GM18508 (cell line): ENCODE data around the gene SLC8A1.

Experiments used
- ATAC-seq: cut with Tn5 transposase; IDR thresholded peaks from one replicate; pipeline ENCODE4 v1.9.1; 2021; ENCODE audit warnings: moderate number of reproducible peaks; ENCODE audit not compliant: insufficient read depth, unreplicated experiment

Gene SLC8A1

DNA sequence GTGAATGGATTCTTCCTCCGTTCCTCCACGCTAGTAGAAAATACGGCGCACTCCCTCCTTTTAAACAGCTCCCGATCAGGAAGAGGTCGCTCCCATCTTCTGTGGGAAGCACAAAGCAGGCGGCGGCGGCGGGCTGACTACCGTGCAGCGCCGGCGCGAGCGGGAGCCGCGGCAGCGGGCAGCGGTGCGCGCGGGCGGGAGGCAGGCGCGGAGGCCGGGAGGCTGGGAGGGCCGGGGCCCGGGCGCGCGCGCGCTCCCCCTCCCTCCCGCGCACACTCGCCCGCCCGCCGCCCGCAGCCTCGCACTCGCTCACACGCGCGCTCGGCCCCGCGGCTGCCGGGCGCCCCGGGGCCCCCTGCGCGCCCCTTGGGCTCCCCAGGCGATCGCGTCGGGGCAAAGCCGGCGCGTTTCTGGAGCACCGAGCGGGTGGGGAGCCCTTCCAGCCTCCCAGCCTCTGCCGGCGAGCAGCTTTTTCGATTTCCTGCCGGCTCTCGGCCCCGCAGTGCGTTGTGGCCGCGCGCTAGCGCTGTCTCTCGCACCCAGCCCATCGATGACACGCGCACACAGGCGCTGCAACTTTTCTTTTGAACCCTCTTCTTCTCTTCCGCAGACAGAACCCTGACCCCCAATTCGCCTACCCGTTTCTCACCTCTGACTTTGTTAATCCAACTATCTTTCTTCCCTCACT, at the start of gene SLC8A1:
Gene SLC8A1, minus strand, starts transcription at position 173 of the 688 bp plus-strand sequence.
- no peak for ATAC-seq

DNA sequence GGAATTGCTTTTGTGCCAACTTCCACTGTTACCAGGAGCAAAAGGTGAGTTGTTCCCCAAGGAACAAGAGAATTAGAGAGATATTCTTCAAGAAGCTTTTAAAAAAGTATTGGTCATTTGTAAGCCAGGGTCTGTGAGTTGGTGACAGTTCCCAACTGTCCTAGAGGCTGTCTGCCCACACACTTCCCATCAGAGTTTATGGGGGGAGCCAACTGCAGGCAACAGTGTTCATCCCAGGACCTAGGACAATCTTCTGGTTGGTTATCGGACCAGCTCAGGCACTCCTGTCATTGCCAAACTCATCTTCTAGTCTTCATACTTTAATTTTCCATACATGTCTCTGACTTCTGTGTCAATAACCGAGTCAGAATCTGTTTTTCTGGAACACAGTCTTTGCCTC, 47.5 kb upstream of the SLC8A1 start:
- ATAC-seq = no peak

DNA sequence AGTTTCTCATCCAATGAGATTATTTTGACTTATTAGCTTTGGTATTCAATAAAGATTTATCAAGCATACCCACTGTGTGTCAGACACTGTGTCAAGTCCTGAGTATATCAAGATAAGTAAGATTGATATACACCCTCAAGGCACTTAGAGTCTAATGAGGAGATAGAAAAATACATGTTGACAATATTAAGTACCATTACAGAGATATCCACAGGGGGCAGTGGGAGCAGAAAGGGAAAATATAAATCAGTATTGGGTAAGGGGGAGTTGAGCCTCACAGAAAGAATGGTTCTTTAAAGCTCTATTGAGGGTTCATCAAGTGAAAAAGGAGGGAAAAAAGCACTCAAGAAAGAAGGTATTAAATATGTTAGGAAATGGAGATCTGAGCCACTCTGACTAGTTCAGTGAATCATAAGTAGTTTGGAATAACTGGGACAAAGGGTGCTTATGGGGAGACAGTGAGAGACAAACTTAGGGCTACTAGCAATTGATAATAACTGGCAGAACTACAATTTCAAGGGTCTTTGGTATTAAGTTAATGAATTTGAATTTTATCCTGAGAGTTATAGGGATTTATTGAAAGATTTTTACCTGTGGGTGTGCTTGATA, 45.5 kb upstream of the SLC8A1 start:
- no peak for ATAC-seq

DNA sequence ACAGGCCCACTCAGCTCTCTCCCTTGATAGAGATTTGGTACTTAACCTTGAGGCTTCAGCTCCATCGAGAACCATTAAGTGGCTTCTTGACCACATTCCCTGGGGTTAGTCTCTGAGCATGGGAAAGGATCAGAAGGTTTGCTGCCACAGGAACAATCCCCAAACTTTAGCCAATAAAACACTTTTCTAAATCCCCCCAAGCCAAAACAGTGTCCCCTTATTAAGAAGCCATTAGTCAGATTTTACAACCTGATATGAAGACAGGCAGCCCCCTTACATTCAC, 37.7 kb upstream of the SLC8A1 start:
- no peak for ATAC-seq

DNA sequence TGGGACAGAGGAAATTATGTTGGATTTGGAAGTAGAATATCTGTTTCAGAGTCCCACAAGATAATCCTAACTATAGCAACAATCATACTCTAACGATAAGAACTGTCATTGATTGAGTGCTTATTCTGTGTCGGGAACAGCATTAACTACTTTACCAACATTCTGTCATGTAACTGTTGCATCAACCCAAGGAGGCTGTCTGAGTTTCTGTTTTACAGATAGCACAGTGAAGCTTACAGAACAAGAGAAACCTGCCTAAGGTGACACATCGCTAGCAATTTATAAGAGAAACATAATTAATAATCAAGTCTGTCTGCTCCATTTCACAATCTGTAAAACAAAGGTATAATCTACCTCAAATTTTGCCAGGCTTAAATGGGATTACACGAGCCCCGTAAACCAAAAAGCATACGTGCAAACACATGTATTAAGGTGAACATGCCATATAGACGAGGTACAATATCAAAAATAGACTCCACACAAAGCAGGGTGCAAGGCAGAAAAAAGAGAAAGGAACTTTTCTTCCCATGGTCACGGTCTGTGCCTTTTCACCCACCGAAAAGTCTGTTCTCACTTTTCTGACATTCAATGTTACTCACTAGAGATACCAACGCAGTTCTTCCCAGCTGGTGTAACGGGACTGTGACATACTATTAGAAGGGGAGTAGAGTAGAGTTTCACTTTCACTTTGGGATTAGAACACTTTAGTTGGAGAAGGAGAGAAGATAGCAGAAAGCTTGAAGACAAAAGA, 37.2 kb upstream of the SLC8A1 start:
- no peak for ATAC-seq

DNA sequence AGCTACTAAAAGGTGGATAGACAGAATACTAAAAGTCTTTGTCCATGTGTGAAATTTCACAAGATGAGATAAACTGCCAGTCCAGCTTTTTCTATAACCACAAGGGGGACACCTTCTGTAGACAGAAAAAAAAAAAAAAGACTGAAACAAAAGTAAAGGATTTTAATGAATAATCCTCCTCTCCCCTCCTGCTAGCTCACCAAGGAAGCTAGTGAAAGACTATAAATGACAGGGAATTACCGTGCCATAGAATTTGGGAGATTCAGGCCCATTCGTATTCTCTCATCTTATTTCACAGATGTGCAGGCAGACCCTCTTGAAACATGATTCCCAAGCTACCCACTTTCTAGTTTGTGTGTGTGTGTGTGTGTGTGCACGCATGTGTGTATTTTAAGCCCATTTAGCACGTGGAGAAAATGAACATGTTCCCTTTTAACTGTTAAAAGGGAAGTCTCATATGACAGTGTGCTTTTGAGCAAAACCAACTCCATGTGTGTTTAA, 36.3 kb upstream of the SLC8A1 start:
- no peak for ATAC-seq

DNA sequence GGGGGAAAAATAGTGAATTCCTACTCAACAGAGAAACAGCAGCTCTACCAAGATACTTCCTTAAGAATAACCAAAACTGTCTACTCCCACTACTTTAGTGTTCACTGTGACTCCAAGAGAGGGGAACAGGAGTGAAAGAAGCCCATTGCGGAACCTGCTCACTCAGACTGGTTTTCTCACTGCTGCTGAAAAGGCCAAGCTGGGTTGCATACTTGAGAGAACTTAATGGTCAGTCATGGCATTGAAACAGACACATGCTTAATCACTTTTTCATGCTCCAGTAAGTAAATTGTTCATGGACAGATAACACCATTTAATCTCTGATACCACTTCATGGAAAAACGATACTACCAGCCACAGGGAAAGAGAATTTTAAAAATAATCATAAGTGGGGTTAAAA, 35.7 kb upstream of the SLC8A1 start:
- no peak for ATAC-seq

DNA sequence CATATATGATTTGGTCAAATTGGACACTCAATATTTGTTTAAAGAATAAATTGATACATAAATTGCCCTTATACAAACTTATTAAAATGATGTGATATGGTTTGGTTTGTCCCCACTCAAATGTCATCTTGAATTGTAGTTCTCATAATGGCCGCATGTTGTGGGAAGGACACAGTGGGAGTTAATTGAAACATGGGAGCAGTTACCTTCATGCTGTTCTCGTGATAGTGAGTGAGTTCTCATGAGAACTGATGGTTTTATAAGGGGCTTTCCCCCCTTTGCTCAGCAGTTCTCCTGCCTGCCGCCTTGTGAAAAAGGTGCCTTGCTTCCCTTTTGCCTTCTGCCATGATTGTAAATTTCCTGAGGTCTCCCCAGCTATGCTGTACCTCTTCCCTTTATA, 34.0 kb upstream of the SLC8A1 start:
- ATAC-seq = no peak

DNA sequence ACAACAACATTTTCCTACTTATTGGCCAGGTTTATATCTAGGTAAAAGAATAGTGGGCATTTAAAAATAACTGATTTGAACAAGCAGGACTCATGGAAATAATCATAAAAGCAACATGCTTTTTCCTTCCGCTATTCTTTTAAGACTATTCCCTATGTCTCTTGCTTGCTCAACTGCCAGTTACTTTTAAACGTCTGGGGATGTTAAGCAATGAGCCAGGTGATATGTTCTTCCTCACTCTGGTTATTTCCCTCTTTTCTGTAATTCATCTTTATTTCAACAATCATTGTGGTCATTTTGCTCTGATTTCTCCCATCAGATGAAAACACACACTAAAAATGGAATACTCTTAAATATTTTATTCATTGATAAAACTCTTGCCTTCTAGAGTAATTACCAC, 33.4 kb upstream of the SLC8A1 start:
- no peak for ATAC-seq

DNA sequence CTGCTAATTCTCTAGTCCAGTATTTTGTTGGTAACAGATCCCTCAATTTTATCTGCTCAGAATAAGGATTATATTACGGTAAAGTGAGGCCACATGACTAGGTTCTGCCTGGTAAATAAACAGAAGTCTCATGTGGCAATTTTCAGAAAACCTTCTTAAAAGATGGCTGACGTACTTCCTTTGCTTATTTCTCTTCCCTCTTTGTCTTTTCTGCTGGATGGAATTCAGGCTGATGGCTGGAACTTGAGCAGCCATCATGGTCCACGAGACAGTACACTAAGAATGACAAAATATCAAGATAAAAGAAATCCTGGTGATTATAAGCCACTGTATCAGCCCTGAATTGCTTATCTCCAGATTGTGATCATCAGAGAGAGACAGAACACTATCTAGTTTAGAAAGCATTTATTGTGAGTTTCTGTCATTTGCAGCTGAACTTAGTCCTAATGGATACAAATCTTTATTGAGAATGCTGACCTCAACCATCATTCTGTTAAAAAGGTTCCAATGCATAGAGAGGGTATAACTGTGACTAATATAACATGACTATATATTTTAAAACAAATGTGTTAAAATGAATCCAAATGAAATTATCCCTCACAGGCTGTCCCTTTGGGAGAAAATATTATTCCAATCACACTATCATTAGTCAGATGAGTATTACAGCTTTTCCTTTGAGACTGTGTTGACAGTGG, 31.8 kb upstream of the SLC8A1 start:
- ATAC-seq = no peak

DNA sequence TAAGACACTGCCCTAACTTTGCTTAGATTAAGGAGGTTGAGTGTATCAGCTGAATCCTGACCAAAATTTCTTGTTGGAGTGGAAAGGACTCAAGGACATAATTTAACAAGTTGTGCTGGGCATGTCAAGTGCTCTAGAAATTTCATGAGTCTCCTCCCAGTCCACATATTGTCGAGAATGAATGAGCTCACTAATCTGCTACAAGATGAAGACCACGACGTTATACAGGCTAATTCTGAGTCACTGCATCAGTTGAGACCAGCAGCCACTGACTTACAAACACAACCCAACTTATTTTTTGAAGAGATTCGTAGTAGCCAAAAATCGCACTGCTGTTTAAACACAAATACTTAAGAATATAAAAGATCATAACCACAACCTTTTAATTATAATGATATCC, 28.7 kb upstream of the SLC8A1 start:
- ATAC-seq = no peak

DNA sequence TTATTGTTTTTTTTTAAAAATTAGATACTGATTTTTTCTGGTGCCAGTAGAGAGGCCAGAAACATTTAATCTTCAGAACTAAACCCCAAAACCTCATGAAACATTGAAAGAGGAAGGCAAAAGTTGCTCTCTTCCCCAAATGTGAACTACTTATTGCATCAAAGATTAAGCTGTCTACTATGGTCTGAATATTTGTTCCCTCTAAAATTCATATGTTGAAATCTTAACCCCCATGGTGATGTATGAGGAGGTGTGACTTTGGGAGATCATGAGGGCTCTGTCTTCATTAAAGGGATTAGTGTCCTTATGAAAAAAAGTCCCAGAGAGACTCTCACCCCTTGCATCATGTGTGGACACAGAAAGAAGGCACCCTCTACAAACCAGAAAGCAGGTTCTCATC, 28.2 kb upstream of the SLC8A1 start:
- no peak for ATAC-seq

DNA sequence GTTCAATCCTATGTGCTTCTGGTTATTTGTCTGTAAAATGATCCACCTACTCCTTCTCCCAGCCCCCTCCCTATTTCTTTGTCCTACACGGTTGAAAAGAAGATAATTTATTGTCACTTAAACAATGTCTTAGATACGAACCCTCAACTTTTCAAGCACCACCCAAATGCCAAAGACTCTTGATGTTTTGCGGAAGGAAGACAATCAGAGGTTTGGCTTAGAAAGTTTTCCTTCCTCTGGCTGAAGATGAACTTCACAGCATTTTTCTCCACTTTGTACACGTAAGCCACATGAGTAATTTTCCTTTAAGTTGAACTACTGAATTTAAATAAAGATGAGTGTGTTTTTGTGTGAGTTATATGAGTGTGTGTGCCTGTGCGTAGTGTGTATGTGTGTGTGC, 25.5 kb upstream of the SLC8A1 start:
- ATAC-seq = no peak

DNA sequence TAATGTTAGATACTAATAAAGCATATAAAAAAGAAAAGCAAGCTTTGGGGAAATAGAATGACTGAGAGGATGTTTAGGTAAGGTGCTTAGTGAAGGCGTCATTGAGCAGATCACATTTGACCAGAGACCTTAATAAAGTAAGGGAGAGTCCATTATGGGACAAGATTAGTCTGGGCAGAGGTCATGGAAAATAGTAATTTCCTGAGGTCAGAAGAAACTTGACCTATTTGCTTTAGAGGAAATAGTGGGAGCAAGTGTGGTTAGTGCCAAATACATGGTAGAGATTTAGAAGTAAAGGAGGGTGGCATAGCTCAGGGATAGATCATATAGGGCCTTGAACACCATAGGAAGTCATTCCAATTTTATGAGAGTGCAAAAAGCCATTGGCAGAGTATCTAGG, 24.5 kb upstream of the SLC8A1 start:
- no peak for ATAC-seq

DNA sequence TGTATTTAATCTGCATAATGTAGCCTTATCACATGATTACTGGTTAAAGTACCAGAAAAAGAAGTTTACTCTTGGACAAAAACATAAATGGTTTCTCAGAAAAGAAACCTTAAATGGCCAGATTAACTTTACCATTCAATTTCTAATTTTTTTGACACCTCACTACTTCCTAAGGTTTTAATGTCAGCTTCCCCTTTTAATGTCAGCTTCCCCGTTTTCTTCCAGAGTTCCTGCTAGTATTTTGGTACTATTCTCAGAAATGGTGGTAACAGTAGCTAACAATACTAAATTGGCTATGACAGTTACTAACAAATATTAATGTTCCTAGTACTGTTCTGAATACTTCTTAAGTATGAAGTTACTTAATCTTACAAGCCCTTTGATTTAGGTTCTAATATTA, 22.4 kb upstream of the SLC8A1 start:
- no peak for ATAC-seq

DNA sequence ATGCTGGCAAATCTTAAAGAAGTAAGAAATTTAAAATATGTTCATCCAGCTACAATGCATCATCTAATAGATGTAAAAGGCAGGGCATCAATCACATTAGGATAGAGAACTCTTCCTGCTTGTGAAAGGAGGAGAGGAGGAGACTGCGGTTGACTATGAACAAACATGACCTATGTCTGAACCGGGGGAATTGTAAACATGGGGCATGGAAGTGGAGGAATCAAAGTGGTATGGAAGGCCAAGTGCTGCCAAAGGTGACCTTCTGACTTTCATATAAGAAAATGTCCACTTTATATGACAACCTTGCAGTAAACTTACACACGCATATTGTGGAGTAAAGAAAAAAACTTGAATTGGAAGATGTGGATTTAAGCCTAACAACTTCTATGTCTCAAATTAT, 20.0 kb upstream of the SLC8A1 start:
- no peak for ATAC-seq

DNA sequence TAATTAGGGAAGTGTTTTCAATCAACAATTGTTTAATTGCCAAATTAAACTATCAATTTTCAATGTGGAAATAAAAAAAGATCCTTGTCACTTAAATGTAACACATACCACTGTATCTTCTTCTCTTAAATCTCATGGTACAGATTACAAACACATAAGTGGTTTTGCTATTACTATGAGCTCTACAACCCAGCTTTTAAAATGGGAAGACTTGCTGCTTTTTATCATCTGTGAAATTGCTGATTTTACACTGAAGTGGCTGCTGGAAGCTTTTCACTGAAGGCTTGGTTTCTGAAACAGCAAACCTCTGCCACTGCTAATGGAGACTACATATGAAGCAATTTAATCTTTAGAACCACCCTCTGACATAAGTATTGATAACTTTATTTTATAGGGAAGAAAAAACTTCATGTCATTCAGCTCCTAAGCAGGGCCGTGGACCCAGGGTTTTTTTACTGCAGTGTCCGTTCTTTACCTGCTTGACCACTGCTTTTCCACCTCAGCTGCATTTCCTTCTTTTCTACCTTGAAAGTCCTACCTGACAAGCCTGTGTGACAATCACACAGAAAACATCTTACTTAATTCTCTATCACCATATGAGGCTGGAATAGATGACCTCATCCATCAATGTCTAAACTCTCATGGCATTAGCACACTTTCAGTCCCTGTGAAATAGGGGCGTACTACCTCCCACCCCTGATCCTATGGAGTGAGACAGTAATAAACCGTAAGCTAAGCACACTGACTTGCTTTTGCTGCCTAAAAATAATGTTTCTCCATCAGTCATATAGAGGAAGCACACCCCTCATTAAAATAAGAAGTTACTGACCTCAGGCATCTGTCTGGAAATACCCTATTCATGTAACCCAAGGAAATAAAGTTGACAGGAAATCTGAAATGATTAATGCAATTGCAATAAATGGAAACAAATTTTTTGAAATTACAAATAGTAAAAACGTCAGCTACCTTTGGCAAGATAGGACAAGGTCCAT, 19.2 kb upstream of the SLC8A1 start:
- no peak for ATAC-seq

DNA sequence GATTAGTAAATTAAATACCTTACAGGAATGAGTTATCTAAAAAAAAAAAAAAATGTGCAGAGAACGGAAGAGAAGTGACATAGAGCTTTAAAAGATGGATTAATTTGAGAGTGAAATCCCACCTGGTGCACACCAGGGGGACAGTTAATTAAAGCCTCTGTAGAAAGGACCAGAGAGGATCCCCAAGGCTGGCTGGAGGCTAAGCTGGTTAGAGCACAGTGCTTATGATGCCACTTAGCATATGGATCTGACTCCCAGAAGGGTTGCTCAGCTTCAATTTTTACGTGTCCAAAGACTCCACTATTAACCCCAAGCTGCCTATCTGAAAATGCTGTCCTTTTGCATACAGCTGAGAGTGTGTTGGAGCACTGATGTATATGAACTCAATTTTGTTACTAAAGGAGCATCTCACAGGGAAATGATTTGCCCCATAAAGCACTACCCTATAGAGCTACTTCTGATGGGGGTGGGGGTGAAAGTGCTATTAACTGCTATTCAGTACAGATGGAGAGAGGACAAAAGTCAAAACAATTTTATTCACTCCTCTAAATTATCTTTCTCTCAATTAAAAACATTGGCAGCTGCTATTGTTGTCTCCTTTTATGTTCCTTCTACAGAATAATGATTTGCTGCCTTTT, 15.2 kb upstream of the SLC8A1 start:
- ATAC-seq = no peak

DNA sequence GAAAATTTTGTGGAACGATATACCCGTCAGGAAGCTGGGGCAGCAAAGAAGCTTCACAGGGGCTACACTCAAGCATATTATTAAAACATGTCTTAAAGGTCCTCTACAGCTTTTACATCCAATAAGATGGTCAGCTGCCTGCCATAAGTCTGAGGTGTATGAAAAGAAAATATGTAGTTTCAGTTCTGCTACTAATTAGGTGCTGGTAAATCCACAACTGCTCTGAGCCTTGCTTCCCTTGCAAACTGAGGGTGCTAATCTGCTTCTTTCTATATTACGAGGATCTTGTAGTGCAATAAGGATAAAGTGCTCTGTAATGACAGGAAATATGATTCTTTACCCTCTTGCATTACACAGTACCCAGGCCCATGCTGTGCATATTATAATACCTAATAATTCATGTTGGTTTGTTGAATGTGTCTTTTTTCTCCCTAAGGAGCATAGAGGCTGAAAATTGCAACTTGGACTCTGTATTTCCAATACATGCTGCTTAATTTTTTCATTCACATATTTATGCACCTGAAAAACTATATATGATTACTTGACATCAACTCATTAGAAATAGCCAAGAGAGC, 14.5 kb upstream of the SLC8A1 start:
- no peak for ATAC-seq
